Ovary (tissue), 9 donors: ENCODE data around the gene RFPL2. TPM values are rescaled to one million over a fixed set of nuclear protein-coding genes. Genes with fewer than 3 reads are reported as not detected.

Source experiments
- DNase-seq, 5 donors: peaks; one replicate each; pipeline ENCODE4 v3.0.0-alpha.2; 2019 to 2020
- H3K27ac ChIP-seq, 2 donors: fragments of 200-600 bp; one replicate each; pipeline versions ENCODE4 v1.5.1 to v1.8.0; 2019 to 2022
- H3K27me3 ChIP-seq: fragments of 200-600 bp; one replicate; pipeline ENCODE4 v1.8.0; 2022
- H3K36me3 ChIP-seq: fragments of 200-600 bp; sonication (generic); one replicate; pipeline ENCODE4 v1.5.1; 2019
- H3K4me1 ChIP-seq: one replicate; pipeline ENCODE4 v1.8.1; 2013; ENCODE audit warnings: mild to moderate bottlenecking, moderate library complexity; ENCODE audit not compliant: insufficient read depth
- H3K4me3 ChIP-seq: fragments of 200-600 bp; sonication (generic); one replicate; pipeline ENCODE4 v1.5.1; 2017
- H3K9me3 ChIP-seq, 2 donors: fragments of 200-600 bp in 1 of 2; sonication (generic) in 1 of 2; one replicate each; pipeline versions ENCODE4 v1.5.1 to v1.8.1; 2013 to 2019; ENCODE audit warnings: mild to moderate bottlenecking in 1 of 2, moderate library complexity in 1 of 2
- EP300 ChIP-seq: sonication (generic); formaldehyde crosslinking; IDR thresholded peaks from one replicate; pipeline ENCODE4 v1.6.1; 2017; ENCODE audit warnings: antibody characterized with exemption
- POLR2A ChIP-seq: fragments of 450-650 bp; IDR thresholded peaks from one replicate; pipeline ENCODE4 v1.6.1; 2017; ENCODE audit warnings: antibody characterized with exemption, mild to moderate bottlenecking, moderate library complexity
- WGBS, 3 donors: extraction: QIAGEN DNeasy Blood & Tissue Kit in 1 of 3; methylation state at CpG; one replicate each; pipeline versions ENCODE4 v1.1.5 to v1.1.7; 2013 to 2017; 5-methylcytosine and 5-hydroxymethylcytosine counted together
- intact Hi-C, 4 donors: fragments of 100-400 bp; cut with DNase I; formaldehyde crosslinking; loops; one replicate each; pipeline versions ENCODE4 v1.11.0 to v1.15.1; 2022 to 2023
- polyA plus RNA-seq, 2 donors: library from polyadenylated mRNA; stranded (reverse); fragments of 200-250 nt in 1 of 2; fragments of 350-450 nt in 1 of 2; fragmentation: Illumina TruSeq in 1 of 2; extraction: RNeasy Lipid Tissue Mini Kit (QIAGEN cat#74804) in 1 of 2; gene quantifications; one replicate each; pipeline ENCODE4 v1.2.3, GENCODE V29; 2013 to 2014
- total RNA-seq, 7 donors: library from RNA; depleted of rRNA in 2 of 7; stranded (reverse); fragments of >200 nt in 2 of 7; fragmentation: NEBNext Ultra II Directional in 3 of 7; extraction: Animal tissue kit (Norgen Biotek cat#: 25700) in 3 of 7; gene quantifications; one replicate each; pipeline versions ENCODE4 v1.1.0 to v1.2.4, GENCODE V29; 2016 to 2023
- TF ChIP-seq, protein P1 (sequence below), 3 donors: fragments of 450-650 bp in 2 of 3; fragments of 200-600 bp in 1 of 3; IDR thresholded peaks; one replicate each; pipeline versions ENCODE4 v1.5.1 to v1.8.0; 2016 to 2022; ENCODE audit warnings: antibody characterized with exemption in 3 of 3, mild to moderate bottlenecking in 1 of 3
- donor health status: DM: no; HTN: no; CAD: no; lungs with moderate emphysema.
- donor health status: DM: no; HTN: no; CAD: no.
- donor health status: Bipolar disorder and iron deficiency.
- donor health status: DM: yes; HTN: yes; CAD: no.
- donor health status: DM: no; HTN: no; CAD: no.
- donor health status: DM: yes; HTN: yes; CAD: no.

RFPL2 gene
- total and polyA plus RNA-seq, 9 donors, result not detected

DNA sequence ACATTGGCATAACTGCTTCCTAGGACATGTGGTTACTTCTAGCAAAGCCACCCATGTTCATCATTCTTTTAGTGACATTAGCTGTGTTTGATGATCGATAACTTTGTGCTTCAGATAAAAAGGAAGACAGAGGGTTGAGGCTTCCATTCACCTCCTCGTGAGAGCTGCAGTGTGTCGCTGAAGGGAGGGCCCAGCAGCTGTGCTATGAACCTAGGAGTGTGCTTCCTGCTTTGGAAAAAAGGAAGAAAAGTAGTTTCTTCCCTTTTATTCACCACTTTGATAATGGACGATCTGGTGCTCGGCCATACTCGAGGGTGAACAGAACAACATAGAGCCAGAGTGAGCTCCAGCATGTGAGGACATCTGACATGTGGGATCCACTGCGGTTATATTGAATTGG is 6.1 kb upstream of the RFPL2 start:
- intact Hi-C loops, result no loop called here
- H3K4me3 ChIP-seq, result no peak overlapping the region
- TF ChIP-seq EP300 (no peak), POLR2A (no peak)
- TF ChIP-seq, protein P1, sequence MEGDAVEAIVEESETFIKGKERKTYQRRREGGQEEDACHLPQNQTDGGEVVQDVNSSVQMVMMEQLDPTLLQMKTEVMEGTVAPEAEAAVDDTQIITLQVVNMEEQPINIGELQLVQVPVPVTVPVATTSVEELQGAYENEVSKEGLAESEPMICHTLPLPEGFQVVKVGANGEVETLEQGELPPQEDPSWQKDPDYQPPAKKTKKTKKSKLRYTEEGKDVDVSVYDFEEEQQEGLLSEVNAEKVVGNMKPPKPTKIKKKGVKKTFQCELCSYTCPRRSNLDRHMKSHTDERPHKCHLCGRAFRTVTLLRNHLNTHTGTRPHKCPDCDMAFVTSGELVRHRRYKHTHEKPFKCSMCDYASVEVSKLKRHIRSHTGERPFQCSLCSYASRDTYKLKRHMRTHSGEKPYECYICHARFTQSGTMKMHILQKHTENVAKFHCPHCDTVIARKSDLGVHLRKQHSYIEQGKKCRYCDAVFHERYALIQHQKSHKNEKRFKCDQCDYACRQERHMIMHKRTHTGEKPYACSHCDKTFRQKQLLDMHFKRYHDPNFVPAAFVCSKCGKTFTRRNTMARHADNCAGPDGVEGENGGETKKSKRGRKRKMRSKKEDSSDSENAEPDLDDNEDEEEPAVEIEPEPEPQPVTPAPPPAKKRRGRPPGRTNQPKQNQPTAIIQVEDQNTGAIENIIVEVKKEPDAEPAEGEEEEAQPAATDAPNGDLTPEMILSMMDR (IDR thresholded peaks at IDR 0.05), result no peak
- no peaks in the 10 kb centered on the region for H3K4me1 ChIP-seq
- no peak for DNase-seq
- no peaks in the 10 kb centered on the region for H3K9me3 ChIP-seq
- no peak overlapping the region for H3K27ac ChIP-seq
- WGBS, 3 donors, result 69 to 77% (median 70%) methylated on average over 7 of the region's 7 CpGs
- H3K27me3 ChIP-seq, result no peaks in the 10 kb centered on the region
- H3K36me3 ChIP-seq, result no peaks in the 10 kb centered on the region

DNA sequence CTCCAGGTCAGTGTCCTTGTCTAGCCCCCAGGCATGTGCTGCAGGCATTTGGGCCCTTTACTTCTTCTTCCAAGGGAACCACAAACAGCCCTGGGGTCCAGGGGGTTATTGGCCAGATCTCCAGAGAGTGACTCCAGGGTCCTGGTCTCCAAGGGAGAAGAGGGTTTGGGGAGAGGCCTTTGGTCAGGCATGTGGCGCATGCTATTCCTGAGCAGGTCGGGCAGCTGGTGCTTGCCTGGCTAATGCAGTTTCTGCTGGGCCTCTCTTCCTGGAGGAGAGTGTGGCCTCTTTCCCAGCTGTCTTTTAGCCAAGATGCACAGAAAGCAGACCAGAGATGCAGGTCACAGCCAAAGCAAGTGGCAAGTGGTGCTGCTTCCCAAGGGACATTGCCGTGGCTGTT is 3.8 kb upstream of the RFPL2 start:
- Histone ChIP-seq H3K9me3 (no peaks in the 10 kb centered on the region), H3K4me3 (no peak overlapping the region), H3K4me1 (no peaks in the 10 kb centered on the region), H3K27ac (no peak overlapping the region), H3K36me3 (no peaks in the 10 kb centered on the region), H3K27me3 (no peaks in the 10 kb centered on the region)
- intact Hi-C loops, result no loop called here
- TF ChIP-seq POLR2A (no peak), EP300 (no peak)
- TF ChIP-seq, protein P1 (IDR thresholded peaks at IDR 0.05), result no peak
- 86 to 93% (median 90%) methylated on average over 3 of the region's 3 CpGs for WGBS, 3 donors
- DNase-seq, result no peak

DNA sequence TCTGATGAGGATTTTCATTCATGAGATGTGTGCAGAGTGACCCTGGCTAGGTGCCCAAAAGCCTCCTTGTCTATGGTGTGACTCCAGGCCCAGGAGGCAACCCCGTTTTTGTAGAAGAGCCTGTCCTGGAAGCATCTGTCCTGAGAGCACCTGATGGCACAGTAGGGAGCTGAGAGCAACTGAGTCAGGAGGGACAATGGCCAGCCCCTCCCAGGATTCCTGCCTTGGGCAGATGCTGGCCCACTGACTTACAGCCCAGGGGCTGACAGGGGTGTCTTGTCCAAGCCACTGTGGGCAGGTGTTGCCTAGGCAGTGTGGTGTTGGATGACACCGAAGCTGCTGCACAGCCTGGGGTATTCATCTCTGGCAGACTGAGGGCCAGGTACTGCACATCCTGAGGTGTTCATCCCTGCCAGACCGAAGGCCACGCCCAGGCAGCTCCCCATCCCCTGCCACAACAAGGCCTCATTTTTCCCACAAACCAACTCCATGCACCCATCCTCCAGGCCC is 3.2 kb upstream of the RFPL2 start:
- no peak overlapping the region for H3K4me3 ChIP-seq
- intact Hi-C loops, result no loop called here
- H3K36me3 ChIP-seq, result no peaks in the 10 kb centered on the region
- no peak for DNase-seq
- WGBS, 3 donors, result 70 to 81% (median 71%) methylated on average over 4 of the region's 4 CpGs
- no peaks in the 10 kb centered on the region for H3K9me3 ChIP-seq
- TF ChIP-seq, protein P1 (IDR thresholded peaks at IDR 0.05), result no peak
- TF ChIP-seq EP300, result no peak
- TF ChIP-seq POLR2A, result no peak
- no peaks in the 10 kb centered on the region for H3K27me3 ChIP-seq
- no peak overlapping the region for H3K27ac ChIP-seq
- H3K4me1 ChIP-seq, result peaks cover 2% of the 10 kb centered on the region

DNA sequence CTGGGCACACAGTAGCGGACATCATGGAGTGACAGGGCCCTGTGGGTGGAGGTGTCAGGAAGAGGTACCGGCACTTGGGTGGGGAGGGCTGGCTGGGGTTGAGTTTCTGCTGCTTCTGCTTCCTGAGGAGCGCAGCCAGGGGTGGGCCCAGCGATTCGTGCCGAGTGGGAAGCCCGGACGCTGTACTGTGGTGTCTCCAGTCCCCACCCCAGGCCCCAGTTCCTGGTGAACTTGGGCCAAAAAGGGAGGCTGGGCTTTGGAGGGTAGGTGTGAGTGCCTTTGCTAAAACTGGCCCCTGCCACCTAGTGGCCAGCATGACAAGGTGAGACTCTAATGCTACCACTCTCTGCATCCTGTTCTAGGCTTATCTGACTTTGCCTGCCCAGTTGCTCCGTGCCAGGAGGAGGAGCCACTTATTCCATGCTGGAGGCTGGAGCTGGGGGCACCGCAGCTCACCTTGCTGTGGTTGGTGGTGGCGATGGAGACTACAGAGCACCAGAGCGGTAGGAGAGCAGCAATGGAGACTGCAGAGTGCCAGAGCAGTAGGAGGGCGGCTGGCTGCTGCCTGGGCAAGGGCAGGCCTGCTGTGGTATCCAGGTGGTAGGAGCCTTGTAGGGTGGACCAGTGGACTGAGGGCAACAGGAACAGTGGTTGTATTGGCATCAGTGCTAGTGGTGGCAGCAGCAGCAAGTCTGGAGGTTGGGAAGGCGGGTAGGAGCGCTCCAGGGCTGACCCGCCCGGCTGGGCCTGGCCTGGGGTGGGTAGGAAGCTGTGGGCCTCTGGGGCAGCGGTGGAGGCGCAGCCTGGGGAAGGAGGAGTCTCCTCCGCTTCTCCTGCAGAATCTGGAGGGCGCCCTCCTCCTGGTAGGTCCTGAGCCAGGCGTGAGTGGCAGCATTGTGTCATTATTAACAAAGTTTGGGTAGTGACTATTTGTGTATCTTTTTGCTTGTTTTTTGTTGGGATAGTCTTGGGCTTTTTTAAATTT is 2.2 kb upstream of the RFPL2 start:
- intact Hi-C loops, result no loop called here
- 80 to 86% (median 83%) methylated on average over 22 of the region's 22 CpGs for WGBS, 3 donors

More for the DNA sequence above, 2.2 kb upstream of the RFPL2 start:
- Histone ChIP-seq H3K9me3 (no peaks in the 10 kb centered on the region), H3K27ac (no peak overlapping the region), H3K4me1 (peaks cover 2% of the 10 kb centered on the region), H3K27me3 (no peaks in the 10 kb centered on the region), H3K4me3 (no peak overlapping the region), H3K36me3 (no peaks in the 10 kb centered on the region)
- DNase-seq, result no peak
- no peak for TF ChIP-seq EP300
- TF ChIP-seq POLR2A, result no peak
- TF ChIP-seq, protein P1 (IDR thresholded peaks at IDR 0.05), result no peak
